K562 (cell line): Measurements from ENCODE around the gene ZDHHC14. TPM values are rescaled to one million over a fixed set of nuclear protein-coding genes. Genes with fewer than 3 reads are reported as not detected.
A peak's percentile ranks its signal among the peaks of the same experiment; 100 is the strongest.

ENCODE experiments used
- BRD4 ChIP-seq: fragments of 200-600 bp; sonication (generic); IDR thresholded peaks from 2 replicates; pipeline ENCODE4 v1.6.1; 2017; ENCODE audit warnings: inconsistent platforms
- CHD2 ChIP-seq: IDR thresholded peaks from 2 replicates; pipeline ENCODE4 v1.6.1; 2011; ENCODE audit warnings: low read depth, low read length
- CXXC5 ChIP-seq: fragments of 250-450 bp; sonication (Bioruptor Pico); IDR thresholded peaks from 2 replicates; pipeline ENCODE4 v1.8.0; 2022; ENCODE audit warnings: inconsistent platforms, mild to moderate bottlenecking, moderate library complexity
- MTA1 ChIP-seq: fragments of 450-650 bp; IDR thresholded peaks from 2 replicates; pipeline ENCODE4 v1.6.1; 2017; ENCODE audit warnings: borderline replicate concordance
- NCOA6 ChIP-seq: fragments of 450-650 bp; IDR thresholded peaks from 2 replicates; pipeline ENCODE4 v1.6.1; 2017; ENCODE audit warnings: mild to moderate bottlenecking
- RERE ChIP-seq: sonication (generic); formaldehyde crosslinking; IDR thresholded peaks from 2 replicates; pipeline ENCODE4 v1.8.0; 2023; ENCODE audit warnings: missing genetic modification reagents, mild to moderate bottlenecking, borderline replicate concordance
- SMARCA4 ChIP-seq: fragments of 450-650 bp; IDR thresholded peaks from 2 replicates; pipeline ENCODE4 v1.6.1; 2016
- TFAP4 ChIP-seq: sonication (generic); formaldehyde crosslinking; IDR thresholded peaks from 2 replicates; pipeline ENCODE4 v1.8.0; 2022; ENCODE audit warnings: missing genetic modification reagents, mild to moderate bottlenecking, moderate library complexity, borderline replicate concordance
- TRIM24 ChIP-seq, 2 experiments: fragments of 450-650 bp; IDR thresholded peaks; 2 replicates each; pipeline ENCODE4 v1.6.1; 2016
- ZBTB40 ChIP-seq, 2 experiments: fragments of 450-650 bp in 1 of 2; sonication (generic) in 1 of 2; formaldehyde crosslinking in 1 of 2; IDR thresholded peaks; 2 replicates each; pipeline versions ENCODE4 v1.7.1 to v1.9.0; 2016 to 2022; ENCODE audit warnings: inconsistent platforms in 1 of 2, mild to moderate bottlenecking in 1 of 2, missing genetic modification reagents in 1 of 2
- ZNF184 ChIP-seq: sonication (generic); formaldehyde crosslinking; IDR thresholded peaks from 2 replicates; pipeline ENCODE4 v1.5.0; 2020; ENCODE audit warnings: missing genetic modification reagents
- polyA plus RNA-seq, 8 experiments: library from polyadenylated mRNA; depleted of rRNA in 4 of 8; stranded (reverse) in 5 of 8; unstranded in 3 of 8; fragments of >200 nt; fragmentation: Nextera tagmentation in 2 of 8; fragmentation: Illumina TruSeq in 1 of 8; extraction: Ambion mirVana in 2 of 8; extraction: Trizol in 1 of 8; gene quantifications; 2 replicates each; pipeline versions ENCODE4 v1.2.1 to v1.2.3, GENCODE V29; 2011 to 2014; ENCODE audit warnings: inconsistent platforms in 1 of 8, missing spikeins in 1 of 8
- total RNA-seq, 7 experiments: library from RNA; depleted of rRNA in 6 of 7; stranded (reverse); fragments of >200 nt in 6 of 7; fragmentation: Illumina TruSeq in 2 of 7; extraction: Trizol in 2 of 7; gene quantifications; 2 replicates each; pipeline versions ENCODE4 v1.2.1 to v1.2.3, GENCODE V29; 2011 to 2021; ENCODE audit warnings: low replicate concordance in 1 of 7

The ZDHHC14 gene
- total and polyA plus RNA-seq, 9 of the 15 experiments (the other 6 are each of a cell fraction or from before 2014, with no cell fraction given), result 0.92 to 23.1 (median 13.8) TPM

DNA sequence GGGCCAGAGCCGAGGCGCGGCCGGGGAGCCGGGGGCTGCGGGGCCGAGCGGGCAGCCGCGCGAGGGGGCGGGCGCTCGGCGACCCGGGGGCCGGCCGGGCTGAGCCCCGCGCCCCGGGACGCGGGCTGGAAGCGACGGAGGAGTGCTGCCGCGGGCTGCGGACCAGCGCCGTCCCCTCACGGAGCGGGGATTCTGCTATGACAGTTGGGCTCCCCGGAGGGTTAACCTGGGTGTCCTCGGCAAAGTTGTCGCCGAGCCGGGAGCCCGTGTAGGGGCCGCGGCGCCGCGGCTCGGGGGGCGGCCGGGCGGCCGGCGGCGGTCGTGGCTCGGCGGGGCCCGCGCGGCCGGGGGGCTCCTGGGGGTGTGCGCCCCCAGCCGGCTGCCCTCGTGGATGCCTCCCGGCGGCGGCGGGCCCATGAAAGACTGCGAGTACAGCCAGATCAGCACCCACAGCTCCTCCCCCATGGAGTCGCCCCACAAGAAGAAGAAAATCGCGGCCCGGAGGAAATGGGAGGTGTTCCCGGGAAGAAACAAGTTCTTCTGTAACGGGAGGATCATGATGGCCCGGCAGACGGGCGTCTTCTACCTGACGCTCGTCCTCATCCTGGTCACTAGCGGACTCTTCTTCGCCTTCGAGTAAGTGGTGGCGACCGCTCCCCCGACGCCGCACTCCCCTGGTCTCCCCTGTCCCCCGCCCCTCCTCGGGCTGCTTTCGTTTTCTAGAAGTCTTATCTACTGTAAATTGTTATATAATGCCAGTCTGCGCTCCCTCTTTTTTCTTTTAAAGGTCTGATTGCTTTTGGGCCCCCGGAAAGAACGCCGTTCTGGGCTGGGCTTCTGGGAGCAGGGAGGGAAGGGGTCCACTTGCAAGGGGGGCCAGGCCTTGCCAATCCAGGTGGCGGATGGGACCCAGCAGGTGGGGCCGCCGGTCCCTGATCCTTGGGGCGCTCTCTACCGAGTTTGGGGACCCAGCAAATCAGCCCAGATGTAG is 936 bp downstream of the ZDHHC14 start (continued):
- TF ChIP-seq CHD2 (no peak), NCOA6 (peak; percentile 68), SMARCA4 (peak; percentile 51), ZBTB40 (IDR thresholded peaks at IDR 0.05) (peak; percentile 44; the same call in 1 of the 2 replicates), ZBTB40 (CRISPR knock-in tag; IDR thresholded peaks at IDR 0.05) (no peak), MTA1 (peak; percentile 27; the same call in 1 of the 2 replicates), TFAP4 (CRISPR knock-in tag) (peak; percentile 32; the same call in 1 of the 2 replicates), BRD4 (peak; percentile 63; the same call in 1 of the 2 replicates), RERE (CRISPR knock-in tag) (no peak), CXXC5 (peak; percentile 17; the same call in 1 of the 2 replicates), ZNF184 (no peak), TRIM24 (IDR thresholded peaks at IDR 0.05) (0 out of 4 replicates have a peak, but pooled peaks of 1 of the 2 experiments have one; percentile 10)
